ENCODE measurements around the gene ADGRL3.

GRCh38 chr4:61335241-61335763 lies 135.2 kb downstream of the ADGRL3 start:
- TF ChIP-seq CTCF (IDR thresholded peaks at IDR 0.05; ENCODE audit: low read depth, low read length) = no peak
- TF ChIP-seq EZH2phosphoT487 (IDR thresholded peaks at IDR 0.05; ENCODE audit: low read depth) = no peak

Measured in OCI-LY3 (cell line).